ENCODE measurements around the gene NAB1. TPM values are rescaled to one million over a fixed set of nuclear protein-coding genes. Genes with fewer than 3 reads are reported as not detected.

Gene NAB1
- total RNA-seq, 1 experiment from 2014 or later = 32.6 TPM

DNA sequence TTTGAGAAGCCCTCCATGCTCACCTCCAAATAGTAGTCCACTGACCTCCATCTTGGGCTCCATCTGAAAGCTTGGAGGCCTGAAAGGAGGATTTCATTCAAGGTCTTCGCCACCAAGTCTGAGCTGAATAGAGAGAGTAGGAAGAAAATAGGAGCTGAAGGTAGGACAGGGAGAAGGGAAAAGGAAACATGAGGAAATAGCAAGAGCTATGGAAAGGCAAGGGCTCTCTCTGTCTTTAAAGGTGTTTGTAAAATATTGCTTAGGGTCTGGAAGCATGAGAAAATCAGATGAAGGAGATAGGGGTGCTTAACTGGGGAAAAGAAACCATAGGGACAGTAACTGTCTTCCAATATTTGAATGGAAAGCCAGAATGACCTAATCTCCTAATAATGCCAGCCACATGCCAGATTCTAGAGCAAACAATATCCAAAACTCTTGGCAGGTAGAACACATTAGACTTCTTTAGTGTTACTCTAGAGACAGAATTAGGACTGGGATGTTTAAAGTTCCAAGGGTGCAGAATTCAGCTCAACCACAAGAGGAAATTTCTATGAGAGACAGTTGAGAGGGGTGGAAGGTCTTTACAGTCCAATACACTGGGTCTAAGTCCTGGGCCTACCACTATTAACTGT lies 67.4 kb downstream of the NAB1 start:
- no peaks in the 10 kb centered on the region for H3K9me3 ChIP-seq (ENCODE audit: low read depth, low read length, poor library complexity, severe bottlenecking)
- H3K4me3 ChIP-seq (ENCODE audit: low read depth, low read length, poor library complexity, severe bottlenecking) = no peak overlapping the region
- TF ChIP-seq CTCF (conservative IDR thresholded peaks at IDR 0.05; ENCODE audit: low read depth, low read length) = no peak
- TF ChIP-seq EZH2 (IDR thresholded peaks at IDR 0.05; ENCODE audit: borderline replicate concordance, low read depth, low read length, poor library complexity, severe bottlenecking) = no peak
- no peaks in the 10 kb centered on the region for H3K27me3 ChIP-seq (replicated peaks; ENCODE audit: insufficient read depth, low read depth, low read length, poor library complexity)
- ChIA-PET POLR2A (ENCODE audit: low non-redundant PET) (no interaction called here), CTCF (no interaction called here)
- H3K4me1 ChIP-seq (ENCODE audit: insufficient read depth, low read length, poor library complexity, severe bottlenecking) = no peaks in the 10 kb centered on the region
- intact Hi-C loops (cut with micrococcal nuclease; ENCODE audit: unreplicated experiment) = no loop called here
- no TSS peak for BruUV-seq (replicated peaks)
- no peak for DNase-seq (ENCODE audit: low spot score)
- H3K36me3 ChIP-seq (ENCODE audit: insufficient read depth, low read length, poor library complexity, severe bottlenecking) = no peaks in the 10 kb centered on the region
- no peak overlapping the region for H3K27ac ChIP-seq (ENCODE audit: low read depth, low read length, poor library complexity, severe bottlenecking)

DNA sequence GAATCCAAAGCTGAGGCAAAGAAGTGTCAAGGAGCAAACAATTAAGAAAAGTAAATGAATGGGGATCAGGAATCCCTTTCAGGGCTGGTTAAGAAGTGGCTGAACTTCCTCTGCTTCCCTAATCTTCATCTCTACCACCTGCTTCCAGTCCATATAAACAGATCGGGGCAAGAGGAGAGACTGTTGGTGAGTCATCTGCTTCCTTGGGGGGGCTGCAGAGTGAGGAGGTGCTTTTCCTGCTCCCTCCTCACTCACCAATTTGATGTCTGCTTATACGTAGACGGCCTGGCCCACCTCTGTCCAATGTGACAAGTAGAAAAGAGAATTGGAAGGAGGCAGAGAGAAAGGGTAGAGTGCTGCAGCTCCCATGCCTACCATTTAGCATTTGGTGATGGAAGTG lies 68.4 kb downstream of the NAB1 start:
- H3K27ac ChIP-seq (ENCODE audit: low read depth, low read length, poor library complexity, severe bottlenecking) = no peak overlapping the region
- CTCF ChIA-PET = no interaction called here

DNA sequence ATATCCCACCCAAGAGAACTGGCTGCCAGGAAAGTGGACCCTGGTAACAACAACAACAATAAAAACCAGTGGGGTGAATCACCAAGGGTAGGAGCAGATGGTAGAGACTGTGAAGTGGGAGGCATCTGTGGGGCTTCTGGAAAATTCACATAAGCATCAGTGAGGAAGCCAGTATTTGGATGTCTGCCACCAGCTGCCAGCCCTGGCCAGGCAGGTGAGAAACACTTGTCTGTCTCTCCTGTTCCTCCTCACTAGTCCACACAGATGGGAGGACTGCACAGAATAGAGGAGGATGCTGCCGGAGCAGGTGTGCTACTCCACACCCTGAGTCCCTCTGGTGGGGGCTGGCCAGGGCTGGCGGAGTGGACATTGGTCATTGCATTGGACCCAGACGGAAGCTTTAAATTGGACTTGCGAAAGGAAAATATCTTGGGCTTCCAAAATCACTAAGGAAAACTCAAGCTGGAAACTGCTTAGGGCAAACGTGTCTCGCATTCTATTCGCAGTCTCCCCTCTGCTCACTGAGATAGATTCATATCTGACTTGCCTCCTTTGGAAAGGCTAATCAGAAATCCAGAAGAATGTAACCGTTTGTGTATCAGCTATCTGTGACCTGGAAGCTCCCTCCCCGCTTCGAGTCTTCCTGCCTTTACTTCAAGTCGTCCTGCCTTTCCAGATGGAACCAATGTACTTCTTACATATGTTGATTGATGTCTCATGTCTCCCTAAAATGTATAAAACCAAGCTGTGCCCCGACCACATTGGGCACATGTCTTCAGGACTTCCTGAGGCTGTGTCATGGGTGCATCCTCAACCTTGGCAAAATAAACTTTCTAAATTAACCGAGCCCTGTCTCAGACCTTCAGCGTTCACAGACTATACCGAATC lies 69.1 kb downstream of the NAB1 start:
- CTCF ChIA-PET = no interaction called here
- BruUV-seq (replicated peaks) = no TSS peak
- Histone ChIP-seq H3K27me3 (replicated peaks; ENCODE audit: insufficient read depth, low read depth, low read length, poor library complexity) (no peaks in the 10 kb centered on the region), H3K4me3 (ENCODE audit: low read depth, low read length, poor library complexity, severe bottlenecking) (no peak overlapping the region), H3K36me3 (ENCODE audit: insufficient read depth, low read length, poor library complexity, severe bottlenecking) (no peaks in the 10 kb centered on the region), H3K4me1 (ENCODE audit: insufficient read depth, low read length, poor library complexity, severe bottlenecking) (no peaks in the 10 kb centered on the region), H3K9me3 (ENCODE audit: low read depth, low read length, poor library complexity, severe bottlenecking) (no peaks in the 10 kb centered on the region), H3K27ac (ENCODE audit: low read depth, low read length, poor library complexity, severe bottlenecking) (no peak overlapping the region)
- TF ChIP-seq EZH2 (IDR thresholded peaks at IDR 0.05; ENCODE audit: borderline replicate concordance, low read depth, low read length, poor library complexity, severe bottlenecking) (no peak), CTCF (conservative IDR thresholded peaks at IDR 0.05; ENCODE audit: low read depth, low read length) (no peak)
- intact Hi-C loops (cut with micrococcal nuclease; ENCODE audit: unreplicated experiment) = no loop called here
- no peak for DNase-seq (ENCODE audit: low spot score)
- POLR2A ChIA-PET (ENCODE audit: low non-redundant PET) = no interaction called here

More for the DNA sequence above, 68.4 kb downstream of the NAB1 start:
- TF ChIP-seq CTCF (conservative IDR thresholded peaks at IDR 0.05; ENCODE audit: low read depth, low read length) (no peak), EZH2 (IDR thresholded peaks at IDR 0.05; ENCODE audit: borderline replicate concordance, low read depth, low read length, poor library complexity, severe bottlenecking) (no peak)
- Histone ChIP-seq H3K36me3 (ENCODE audit: insufficient read depth, low read length, poor library complexity, severe bottlenecking) (no peaks in the 10 kb centered on the region), H3K27me3 (replicated peaks; ENCODE audit: insufficient read depth, low read depth, low read length, poor library complexity) (no peaks in the 10 kb centered on the region), H3K4me1 (ENCODE audit: insufficient read depth, low read length, poor library complexity, severe bottlenecking) (no peaks in the 10 kb centered on the region), H3K4me3 (ENCODE audit: low read depth, low read length, poor library complexity, severe bottlenecking) (no peak overlapping the region), H3K9me3 (ENCODE audit: low read depth, low read length, poor library complexity, severe bottlenecking) (no peaks in the 10 kb centered on the region)
- DNase-seq (ENCODE audit: low spot score) = no peak
- intact Hi-C loops (cut with micrococcal nuclease; ENCODE audit: unreplicated experiment) = no loop called here
- no TSS peak for BruUV-seq (replicated peaks)
- POLR2A ChIA-PET (ENCODE audit: low non-redundant PET) = no interaction called here
